ENCODE data around the gene CH25H.

The CH25H gene

DNA sequence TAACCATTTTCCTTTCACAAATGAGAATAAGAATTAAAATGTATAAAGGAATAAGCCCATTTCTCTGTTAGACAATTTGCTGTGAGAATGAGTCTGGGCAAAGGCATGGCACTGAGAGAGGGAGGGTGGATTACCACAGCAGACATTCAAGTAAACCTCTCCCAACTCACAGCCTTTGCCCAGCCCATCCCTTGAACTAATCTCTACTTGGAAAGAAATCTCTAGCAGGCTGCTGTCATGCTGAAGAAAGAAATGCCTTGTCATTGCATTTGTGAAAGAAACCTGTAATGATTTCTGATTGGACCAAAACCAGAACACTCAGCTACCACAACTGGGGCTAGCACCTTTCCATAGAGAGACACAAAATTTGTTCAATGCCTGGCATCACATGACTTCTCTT lies 39.2 kb downstream of the CH25H start:
- H3K4me1 ChIP-seq = no peaks in the 10 kb centered on the region
- H3K4me3 ChIP-seq (ENCODE audit: low read depth, low read length) = no peak overlapping the region
- no peak for DNase-seq
- H3K36me3 ChIP-seq = no peaks in the 10 kb centered on the region
- TF ChIP-seq, protein P1, sequence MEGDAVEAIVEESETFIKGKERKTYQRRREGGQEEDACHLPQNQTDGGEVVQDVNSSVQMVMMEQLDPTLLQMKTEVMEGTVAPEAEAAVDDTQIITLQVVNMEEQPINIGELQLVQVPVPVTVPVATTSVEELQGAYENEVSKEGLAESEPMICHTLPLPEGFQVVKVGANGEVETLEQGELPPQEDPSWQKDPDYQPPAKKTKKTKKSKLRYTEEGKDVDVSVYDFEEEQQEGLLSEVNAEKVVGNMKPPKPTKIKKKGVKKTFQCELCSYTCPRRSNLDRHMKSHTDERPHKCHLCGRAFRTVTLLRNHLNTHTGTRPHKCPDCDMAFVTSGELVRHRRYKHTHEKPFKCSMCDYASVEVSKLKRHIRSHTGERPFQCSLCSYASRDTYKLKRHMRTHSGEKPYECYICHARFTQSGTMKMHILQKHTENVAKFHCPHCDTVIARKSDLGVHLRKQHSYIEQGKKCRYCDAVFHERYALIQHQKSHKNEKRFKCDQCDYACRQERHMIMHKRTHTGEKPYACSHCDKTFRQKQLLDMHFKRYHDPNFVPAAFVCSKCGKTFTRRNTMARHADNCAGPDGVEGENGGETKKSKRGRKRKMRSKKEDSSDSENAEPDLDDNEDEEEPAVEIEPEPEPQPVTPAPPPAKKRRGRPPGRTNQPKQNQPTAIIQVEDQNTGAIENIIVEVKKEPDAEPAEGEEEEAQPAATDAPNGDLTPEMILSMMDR (IDR thresholded peaks at IDR 0.05; ENCODE audit: low read depth, low read length) = no peak
- peaks cover 5% of the 10 kb centered on the region for H3K27me3 ChIP-seq
- H3K9me3 ChIP-seq = no peaks in the 10 kb centered on the region

DNA sequence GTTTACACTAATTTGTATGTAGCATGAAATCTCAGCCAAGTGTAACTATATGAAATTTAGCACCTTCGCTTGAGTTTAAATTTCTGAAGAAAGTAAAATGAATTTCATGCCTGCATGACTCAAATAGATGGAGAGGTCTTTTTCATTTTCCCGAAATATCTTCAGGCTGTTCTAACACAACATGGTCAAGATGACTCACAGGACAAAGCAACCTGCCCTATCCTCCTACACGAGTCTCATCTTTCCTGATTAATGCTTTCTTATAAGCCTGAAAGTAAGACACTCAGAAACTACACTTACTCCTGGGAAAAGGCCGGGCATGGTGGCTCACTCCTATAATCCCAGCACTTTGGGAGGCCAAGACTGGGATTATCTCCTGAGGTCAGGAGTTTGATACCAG lies 41.2 kb downstream of the CH25H start:
- no peaks in the 10 kb centered on the region for H3K27me3 ChIP-seq
- H3K36me3 ChIP-seq = no peaks in the 10 kb centered on the region
- no peaks in the 10 kb centered on the region for H3K9me3 ChIP-seq
- no peaks in the 10 kb centered on the region for H3K4me1 ChIP-seq
- no peak for DNase-seq
- TF ChIP-seq, protein P1 (IDR thresholded peaks at IDR 0.05; ENCODE audit: low read depth, low read length) = no peak
- no peak overlapping the region for H3K4me3 ChIP-seq (ENCODE audit: low read depth, low read length)

DNA sequence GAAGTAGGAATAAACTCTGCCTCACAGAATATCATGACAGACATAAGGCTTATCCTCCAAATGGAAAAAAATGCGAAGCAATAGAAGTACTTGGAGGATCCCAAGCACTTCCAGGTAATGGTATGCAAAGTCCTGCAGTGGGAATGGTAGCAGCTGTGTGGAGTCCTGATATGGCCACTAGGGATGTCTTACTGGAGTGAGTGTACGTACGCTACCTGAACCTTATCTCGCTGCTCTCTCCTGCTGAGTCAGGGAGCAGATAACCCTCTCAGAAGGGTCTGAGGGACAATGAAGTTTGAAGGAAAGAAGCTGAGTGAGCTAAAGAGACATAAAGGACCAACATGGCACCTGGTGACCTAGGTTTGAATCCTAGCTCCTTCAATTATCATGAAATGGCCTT lies 42.2 kb downstream of the CH25H start:
- TF ChIP-seq, protein P1 (IDR thresholded peaks at IDR 0.05; ENCODE audit: low read depth, low read length) = no peak
- no peaks in the 10 kb centered on the region for H3K36me3 ChIP-seq
- H3K4me3 ChIP-seq (ENCODE audit: low read depth, low read length) = no peak overlapping the region
- DNase-seq = no peak
- H3K4me1 ChIP-seq = no peaks in the 10 kb centered on the region
- H3K9me3 ChIP-seq = no peaks in the 10 kb centered on the region
- H3K27me3 ChIP-seq = no peaks in the 10 kb centered on the region

DNA sequence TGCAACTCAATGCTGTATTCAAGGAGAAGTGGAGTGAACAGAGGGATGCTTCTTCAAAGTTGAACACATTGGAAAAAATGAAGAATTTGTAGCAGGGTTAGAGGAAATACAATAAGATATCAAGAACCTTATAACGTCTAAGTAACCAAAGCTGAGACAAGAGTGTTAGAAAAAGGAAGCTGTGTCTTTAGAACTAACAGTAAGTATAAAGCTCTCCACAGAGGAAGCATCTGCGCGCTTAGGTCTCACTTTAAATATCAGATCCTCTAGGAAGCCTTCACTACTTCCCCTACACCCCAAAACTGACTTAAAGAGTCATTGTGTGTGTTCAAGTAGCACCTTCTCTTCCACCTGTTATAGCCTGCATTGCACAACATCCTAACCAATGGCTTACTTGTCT lies 43.0 kb downstream of the CH25H start:
- Histone ChIP-seq H3K4me1 (no peaks in the 10 kb centered on the region), H3K4me3 (ENCODE audit: low read depth, low read length) (no peak overlapping the region), H3K36me3 (no peaks in the 10 kb centered on the region), H3K27me3 (no peaks in the 10 kb centered on the region), H3K9me3 (no peaks in the 10 kb centered on the region)
- no peak for DNase-seq
- TF ChIP-seq, protein P1 (IDR thresholded peaks at IDR 0.05; ENCODE audit: low read depth, low read length) = no peak

DNA sequence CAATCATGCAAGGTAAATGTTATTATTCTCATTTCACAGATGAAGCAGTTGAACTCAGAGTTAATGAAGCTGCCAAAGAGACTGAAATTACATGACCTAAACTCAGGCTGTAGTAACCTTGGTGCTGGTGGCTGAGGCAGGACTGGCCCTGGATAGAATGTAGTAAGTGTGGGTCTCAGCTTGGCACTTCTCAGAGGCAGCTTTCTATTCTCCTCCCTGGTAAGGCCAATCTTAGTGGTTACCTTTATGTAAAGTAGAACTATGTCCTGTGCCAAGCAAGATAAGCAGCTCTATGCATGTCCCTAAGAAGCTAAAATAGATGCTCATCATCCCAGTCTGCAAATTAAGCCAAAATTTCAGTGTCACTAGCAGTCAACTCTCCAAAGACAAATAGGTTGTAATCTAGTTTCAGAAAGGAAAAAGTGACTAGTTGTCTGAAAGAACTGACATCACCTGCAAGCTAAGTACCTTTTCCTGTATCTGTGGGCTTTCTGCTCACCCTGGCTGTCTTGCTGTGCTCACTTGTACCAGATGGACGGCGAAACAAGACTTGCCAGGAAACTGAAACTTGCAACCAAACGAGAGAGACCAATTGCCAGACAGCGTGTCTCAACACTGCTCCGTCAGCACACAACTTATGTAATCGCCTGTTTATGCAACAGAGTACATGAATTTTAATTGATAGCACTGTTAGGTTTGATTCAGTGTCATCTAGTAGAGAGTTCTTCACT lies 43.7 kb downstream of the CH25H start:
- Histone ChIP-seq H3K4me3 (ENCODE audit: low read depth, low read length) (no peak overlapping the region), H3K36me3 (no peaks in the 10 kb centered on the region), H3K27me3 (no peaks in the 10 kb centered on the region), H3K4me1 (no peaks in the 10 kb centered on the region), H3K9me3 (no peaks in the 10 kb centered on the region)
- DNase-seq = no peak
- TF ChIP-seq, protein P1 (IDR thresholded peaks at IDR 0.05; ENCODE audit: low read depth, low read length) = no peak

DNA sequence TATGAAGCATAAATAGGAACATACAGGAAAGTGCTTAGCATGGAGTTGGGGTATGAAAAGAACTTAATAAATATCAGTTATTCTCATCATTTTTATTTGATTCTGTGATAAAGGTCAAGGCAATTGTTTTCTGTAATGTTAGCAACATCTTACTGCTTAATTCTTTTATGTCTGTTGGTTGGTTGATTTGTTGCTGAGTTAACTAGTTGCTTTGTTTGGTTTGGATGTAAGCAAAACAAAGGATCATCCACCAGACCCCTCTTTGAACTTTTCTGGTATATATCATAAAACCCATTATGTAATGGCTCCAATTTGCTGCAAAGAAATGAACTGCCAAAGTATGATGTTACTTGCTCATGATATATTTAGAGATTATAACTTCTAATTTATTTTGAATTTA lies 44.5 kb downstream of the CH25H start:
- no peaks in the 10 kb centered on the region for H3K9me3 ChIP-seq
- TF ChIP-seq, protein P1 (IDR thresholded peaks at IDR 0.05; ENCODE audit: low read depth, low read length) = no peak
- H3K27me3 ChIP-seq = no peaks in the 10 kb centered on the region
- no peaks in the 10 kb centered on the region for H3K36me3 ChIP-seq
- no peaks in the 10 kb centered on the region for H3K4me1 ChIP-seq
- no peak for DNase-seq
- H3K4me3 ChIP-seq (ENCODE audit: low read depth, low read length) = no peak overlapping the region
